Activated naive CD8-positive, alpha-beta T cell treated with anti-CD3 and anti-CD28 coated beads, Interleukin-2, amount 10 ng/mL, durations not matched to agents 7 days and 5 days (primary cell): ENCODE results near the gene SLC13A2. TPM values are rescaled to one million over a fixed set of nuclear protein-coding genes. Genes with fewer than 3 reads are reported as not detected.
"Not testable (repeated sequence)": the region's sequence is repeated elsewhere in the genome, so short reads cannot be mapped to it uniquely, and the experiment has no call there.

Source experiments
- ATAC-seq: fragments of 150-1000 bp; cut with Tn5 transposase; one replicate; pipeline ENCODE4 v1.10.0; 2021; ENCODE audit warnings: low read depth, moderate library complexity
- POLR2A ChIA-PET: fragments of 350-600 bp; sonication (Branson Sonifier 250); formaldehyde crosslinking; loops from one replicate; lab custom pipeline; 2021; ENCODE audit warnings: antibody characterized with exemption; lab: Charles Lee
- DNase-seq: peaks from one replicate; pipeline ENCODE4 v3.0.0; 2021
- H3K27ac Mint-ChIP-seq: one replicate; pipeline ENCODE4 v1.8.0; 2022; ENCODE audit warnings: mild to moderate bottlenecking, mixed read lengths
- H3K27me3 Mint-ChIP-seq: one replicate; pipeline ENCODE4 v1.8.0; 2022; ENCODE audit warnings: mild to moderate bottlenecking, moderate library complexity, mixed read lengths
- H3K36me3 Mint-ChIP-seq: one replicate; pipeline ENCODE4 v1.8.0; 2021; ENCODE audit warnings: mild to moderate bottlenecking, mixed read lengths
- H3K4me1 Mint-ChIP-seq: one replicate; pipeline ENCODE4 v1.8.0; 2021; ENCODE audit warnings: mixed read lengths
- H3K4me3 Mint-ChIP-seq: one replicate; pipeline ENCODE4 v1.8.0; 2022; ENCODE audit warnings: mild to moderate bottlenecking, moderate library complexity, mixed read lengths
- H3K9me3 Mint-ChIP-seq: one replicate; pipeline ENCODE4 v1.8.0; 2021; ENCODE audit warnings: mixed read lengths
- total RNA-seq, 2 experiments: library from RNA; stranded (reverse); gene quantifications; one replicate each; pipeline ENCODE4 v1.2.3, GENCODE V29; 2021

SLC13A2 gene
- total RNA-seq, 2 experiments from 2014 or later, result not detected

GRCh38 chr17:28522281-28522680 is 48.8 kb downstream of the SLC13A2 start:
- peaks cover 10% of the 10 kb centered on the region for H3K27me3 Mint-ChIP-seq
- H3K4me1 Mint-ChIP-seq, DNase-seq, POLR2A ChIA-PET, H3K4me3 Mint-ChIP-seq, H3K27ac Mint-ChIP-seq, H3K36me3 Mint-ChIP-seq, ATAC-seq, H3K9me3 Mint-ChIP-seq: not testable (repeated sequence)

GRCh38 chr17:28523186-28523585 is 49.7 kb downstream of the SLC13A2 start:
- Mint-ChIP-seq H3K4me1 (peaks cover 7% of the 10 kb centered on the region), H3K9me3 (no peaks in the 10 kb centered on the region), H3K27ac (no peak overlapping the region), H3K36me3 (no peaks in the 10 kb centered on the region), H3K4me3 (no peak overlapping the region), H3K27me3 (peaks cover 9% of the 10 kb centered on the region)
- POLR2A ChIA-PET, result no interaction called here
- ATAC-seq, result no peak
- DNase-seq, result no peak

GRCh38 chr17:28523876-28524275 is 50.4 kb downstream of the SLC13A2 start:
- Mint-ChIP-seq H3K27me3 (peaks cover 2% of the 10 kb centered on the region), H3K27ac (no peak overlapping the region)

GRCh38 chr17:28524476-28525424 is 51.3 kb downstream of the SLC13A2 start:
- Mint-ChIP-seq H3K27me3 (no peaks in the 10 kb centered on the region), H3K9me3 (no peaks in the 10 kb centered on the region), H3K4me1 (no peaks in the 10 kb centered on the region), H3K4me3 (no peak overlapping the region), H3K27ac (no peak overlapping the region), H3K36me3 (no peaks in the 10 kb centered on the region)
- POLR2A ChIA-PET, result no interaction called here
- ATAC-seq (no peak), DNase-seq (no peak)

More at GRCh38 chr17:28523876-28524275, 50.4 kb downstream of the SLC13A2 start:
- ATAC-seq (no peak), DNase-seq (no peak)
- H3K36me3 Mint-ChIP-seq, result no peaks in the 10 kb centered on the region
- H3K4me1 Mint-ChIP-seq, result peaks cover 7% of the 10 kb centered on the region
- H3K9me3 Mint-ChIP-seq, result no peaks in the 10 kb centered on the region
- H3K4me3 Mint-ChIP-seq, result no peak overlapping the region
- POLR2A ChIA-PET, result no interaction called here

- ATAC-seq, result no peak
- POLR2A ChIA-PET, result no interaction called here
- no peak for DNase-seq
- H3K9me3 Mint-ChIP-seq, result no peaks in the 10 kb centered on the region
- H3K4me1 Mint-ChIP-seq, result no peaks in the 10 kb centered on the region
- H3K27me3 Mint-ChIP-seq, result no peaks in the 10 kb centered on the region
- no peaks in the 10 kb centered on the region for H3K36me3 Mint-ChIP-seq
- H3K27ac Mint-ChIP-seq, result no peak overlapping the region
- H3K4me3 Mint-ChIP-seq, result no peak overlapping the region
Observed at GRCh38 chr17:28526381-28526780, 52.9 kb downstream of the SLC13A2 start.

- H3K36me3 Mint-ChIP-seq, result no peaks in the 10 kb centered on the region
- H3K9me3 Mint-ChIP-seq, result no peaks in the 10 kb centered on the region
- POLR2A ChIA-PET, result no interaction called here
- no peak overlapping the region for H3K27ac Mint-ChIP-seq
- no peak for DNase-seq
- no peak for ATAC-seq
- H3K4me3 Mint-ChIP-seq, result no peak overlapping the region
- H3K27me3 Mint-ChIP-seq, result no peaks in the 10 kb centered on the region
- no peaks in the 10 kb centered on the region for H3K4me1 Mint-ChIP-seq
Observed at GRCh38 chr17:28527181-28527681, 53.8 kb downstream of the SLC13A2 start.

- DNase-seq (no peak), ATAC-seq (no peak)
- H3K27ac Mint-ChIP-seq, result no peak overlapping the region
- POLR2A ChIA-PET, result no interaction called here
- H3K9me3 Mint-ChIP-seq, result no peaks in the 10 kb centered on the region
- no peak overlapping the region for H3K4me3 Mint-ChIP-seq
- H3K4me1 Mint-ChIP-seq, result no peaks in the 10 kb centered on the region
- H3K27me3 Mint-ChIP-seq, result no peaks in the 10 kb centered on the region
- H3K36me3 Mint-ChIP-seq, result no peaks in the 10 kb centered on the region
Observed at GRCh38 chr17:28527859-28528258, 54.4 kb downstream of the SLC13A2 start.

- POLR2A ChIA-PET, result no interaction called here
- Mint-ChIP-seq H3K27ac (no peak overlapping the region), H3K9me3 (no peaks in the 10 kb centered on the region), H3K36me3 (no peaks in the 10 kb centered on the region), H3K4me3 (no peak overlapping the region), H3K4me1 (no peaks in the 10 kb centered on the region), H3K27me3 (no peaks in the 10 kb centered on the region)
- DNase-seq (no peak), ATAC-seq (no peak)
Observed at GRCh38 chr17:28528327-28529012, 55.0 kb downstream of the SLC13A2 start.

- POLR2A ChIA-PET, result no interaction called here
- Mint-ChIP-seq H3K9me3 (no peaks in the 10 kb centered on the region), H3K36me3 (no peaks in the 10 kb centered on the region), H3K27me3 (no peaks in the 10 kb centered on the region), H3K4me1 (no peaks in the 10 kb centered on the region), H3K4me3 (no peak overlapping the region), H3K27ac (no peak overlapping the region)
- ATAC-seq (no peak), DNase-seq (no peak)
Observed at GRCh38 chr17:28529013-28529400, 55.6 kb downstream of the SLC13A2 start.

GRCh38 chr17:28530250-28530649 is 56.8 kb downstream of the SLC13A2 start:
- no peak overlapping the region for H3K27ac Mint-ChIP-seq
- POLR2A ChIA-PET, result no interaction called here
- no peaks in the 10 kb centered on the region for H3K9me3 Mint-ChIP-seq
- H3K4me3 Mint-ChIP-seq, result no peak overlapping the region
- DNase-seq (no peak), ATAC-seq (no peak)
- H3K4me1 Mint-ChIP-seq, result no peaks in the 10 kb centered on the region
- no peaks in the 10 kb centered on the region for H3K27me3 Mint-ChIP-seq
- no peaks in the 10 kb centered on the region for H3K36me3 Mint-ChIP-seq

GRCh38 chr17:28530926-28531325 is 57.5 kb downstream of the SLC13A2 start:
- POLR2A ChIA-PET, result no interaction called here
- ATAC-seq (no peak), DNase-seq (no peak)
- Mint-ChIP-seq H3K27ac (no peak overlapping the region), H3K4me1 (no peaks in the 10 kb centered on the region), H3K36me3 (no peaks in the 10 kb centered on the region), H3K4me3 (no peak overlapping the region), H3K27me3 (no peaks in the 10 kb centered on the region), H3K9me3 (no peaks in the 10 kb centered on the region)

- ATAC-seq, result no peak
- Mint-ChIP-seq H3K27me3 (no peaks in the 10 kb centered on the region), H3K27ac (no peak overlapping the region), H3K4me1 (no peaks in the 10 kb centered on the region), H3K36me3 (no peaks in the 10 kb centered on the region), H3K4me3 (no peak overlapping the region), H3K9me3 (no peaks in the 10 kb centered on the region)
- POLR2A ChIA-PET, result no interaction called here
- no peak for DNase-seq
Observed at GRCh38 chr17:28532050-28532960, 58.9 kb downstream of the SLC13A2 start.
